HG02642 (cell line): ENCODE data around the gene PACRG.
A peak's percentile ranks its signal among the peaks of the same experiment; 100 is the strongest.
"Not testable (repeated sequence)": the region's sequence is repeated elsewhere in the genome, so short reads cannot be mapped to it uniquely, and the experiment has no call there.

Experiments used
- ATAC-seq: cut with Tn5 transposase; IDR thresholded peaks from one replicate; pipeline ENCODE4 v1.9.1; 2021; ENCODE audit warnings: mild to moderate bottlenecking; ENCODE audit not compliant: unreplicated experiment, poor library complexity

Gene PACRG

DNA sequence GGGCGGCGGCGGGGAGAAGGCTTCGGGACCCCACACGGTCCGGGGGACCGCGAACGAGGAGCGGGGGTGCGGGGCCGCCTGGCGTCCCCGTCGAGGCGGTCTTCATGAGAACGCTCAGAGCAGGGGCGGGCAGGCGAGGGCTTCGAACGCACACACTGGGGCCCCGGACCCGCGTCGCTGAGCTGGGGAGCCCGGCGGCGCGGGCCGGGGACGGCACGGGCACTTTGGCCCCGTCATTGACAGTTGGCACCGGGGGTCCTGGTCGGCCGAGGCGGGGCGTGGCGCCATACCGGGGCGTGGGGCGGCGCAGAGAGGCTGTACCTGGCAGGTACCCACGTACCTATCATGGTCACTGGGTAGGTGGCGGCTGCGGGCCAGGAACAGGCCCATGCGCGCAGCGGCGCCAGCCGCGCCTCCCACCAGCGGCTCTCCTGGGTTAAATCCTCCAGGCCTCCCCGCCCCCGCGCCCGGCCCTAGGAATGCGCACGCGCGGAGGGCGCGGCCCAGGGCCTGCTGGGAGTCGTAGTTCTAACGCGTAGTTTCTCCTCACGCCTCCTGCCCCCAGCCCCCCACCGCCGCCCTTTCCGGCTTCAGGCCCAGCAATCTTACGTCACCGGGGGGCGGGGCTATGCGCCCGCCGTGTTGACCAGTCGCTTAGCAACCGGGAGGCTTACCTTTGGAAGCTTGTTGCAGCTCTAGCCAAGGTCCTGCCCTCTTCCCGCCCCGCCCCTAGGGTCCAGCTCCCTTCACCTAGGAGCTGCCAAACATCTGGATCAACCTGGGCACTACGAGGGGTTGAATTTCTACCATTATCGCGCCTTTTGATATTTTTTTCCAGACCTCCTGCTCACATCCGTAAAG, at the start of gene PACRG, which contains the start of gene PRKN:
PACRG (plus strand) TSS at position 653 of the 861 bp plus-strand sequence.
PRKN (minus strand) TSS at position 445 of the 861 bp plus-strand sequence.
- peak; percentile 98 for ATAC-seq

DNA sequence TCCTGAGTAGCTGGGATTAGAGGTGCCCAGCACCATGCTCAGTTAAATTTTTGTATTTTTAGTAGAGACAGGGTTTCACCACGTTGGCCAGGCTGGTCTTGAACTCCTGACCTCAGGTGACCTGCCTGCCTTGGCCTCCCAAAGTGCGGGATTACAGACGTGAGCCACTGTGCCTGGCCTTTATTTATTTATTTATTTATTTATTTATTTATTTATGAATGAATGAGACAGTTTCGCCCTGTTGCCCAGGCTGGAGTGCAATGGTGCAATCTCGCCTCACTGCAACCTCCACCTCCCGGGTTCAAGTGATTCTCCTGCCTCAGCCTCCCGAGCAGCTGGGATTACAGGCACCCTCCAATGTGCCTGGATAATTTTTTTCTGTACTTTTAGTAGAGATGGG, 48.9 kb upstream of the PACRG start:
- ATAC-seq = not testable (repeated sequence)

DNA sequence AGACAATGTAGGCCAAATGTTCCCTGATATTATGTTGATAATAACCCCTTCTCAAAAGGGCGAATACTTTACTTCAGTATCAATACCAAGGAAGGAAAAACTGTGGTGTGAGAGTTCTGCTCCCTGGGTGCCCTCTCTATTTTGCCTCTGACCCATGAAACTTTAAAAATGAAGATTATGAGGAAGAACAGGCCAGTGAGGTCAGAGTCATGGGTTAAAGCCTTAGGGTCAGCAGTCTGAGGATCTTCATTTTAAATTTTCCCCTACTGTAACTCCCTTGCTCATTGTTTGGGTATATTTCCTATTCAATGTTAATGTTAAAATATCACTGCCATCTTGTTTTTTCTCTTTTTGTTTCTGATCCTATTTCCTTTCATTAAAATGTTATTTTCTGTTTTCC, 48.1 kb upstream of the PACRG start:
- ATAC-seq = no peak

DNA sequence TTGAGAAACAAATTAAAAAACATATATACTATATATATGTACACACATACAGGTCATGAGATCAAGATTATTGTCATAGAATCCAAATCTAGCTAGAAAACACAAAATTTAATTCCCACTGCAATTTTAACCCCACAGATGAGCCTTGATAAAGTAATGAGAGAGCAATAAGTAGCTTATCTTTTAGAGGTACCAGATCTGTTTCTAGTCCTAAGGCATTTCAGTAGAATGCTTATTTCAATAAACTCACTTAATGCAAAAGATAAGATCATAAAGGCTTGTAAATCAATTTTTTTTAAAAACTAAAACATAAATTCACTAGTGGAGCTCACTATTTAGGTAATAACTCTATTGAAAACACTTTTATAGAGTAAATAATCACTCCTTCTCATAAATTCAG, 47.4 kb upstream of the PACRG start:
- ATAC-seq = no peak

DNA sequence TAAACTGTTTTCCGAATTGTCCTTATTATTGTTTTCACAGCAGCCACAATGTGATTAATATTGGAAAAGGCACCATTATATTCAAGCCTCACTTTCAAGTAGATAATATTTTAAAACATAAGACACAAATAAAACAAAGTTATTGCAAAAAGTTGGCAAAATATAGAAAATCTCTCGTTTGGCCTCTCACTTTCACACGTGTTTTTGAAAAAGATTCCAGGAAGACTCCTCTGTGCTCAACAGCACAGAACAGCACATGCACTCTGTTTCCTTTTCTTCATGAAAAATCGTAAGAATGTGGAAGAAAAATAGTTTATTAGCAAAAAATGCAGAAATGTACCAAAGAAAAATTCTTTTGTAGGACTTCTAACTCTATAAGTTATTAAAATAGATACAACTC, 46.9 kb upstream of the PACRG start:
- no peak for ATAC-seq

DNA sequence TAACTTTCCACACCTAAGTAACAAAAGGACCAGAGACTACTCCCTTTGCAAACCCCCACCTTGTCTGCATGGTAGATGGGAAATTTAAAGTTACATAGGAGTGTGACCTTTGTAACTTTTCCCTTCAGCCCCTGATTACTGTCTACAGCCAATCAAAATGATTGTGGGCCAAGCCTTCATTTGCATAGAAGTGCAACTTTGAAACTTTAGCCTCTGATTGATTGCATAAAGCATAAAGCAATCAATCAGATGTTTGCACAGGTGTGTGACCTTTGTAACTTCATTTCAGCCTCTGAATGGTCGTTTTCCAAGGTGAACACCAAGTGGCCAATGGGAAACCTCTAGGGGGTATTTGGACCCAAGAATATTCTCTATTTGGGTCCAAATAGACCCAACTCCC, 46.3 kb upstream of the PACRG start:
- ATAC-seq = no peak

DNA sequence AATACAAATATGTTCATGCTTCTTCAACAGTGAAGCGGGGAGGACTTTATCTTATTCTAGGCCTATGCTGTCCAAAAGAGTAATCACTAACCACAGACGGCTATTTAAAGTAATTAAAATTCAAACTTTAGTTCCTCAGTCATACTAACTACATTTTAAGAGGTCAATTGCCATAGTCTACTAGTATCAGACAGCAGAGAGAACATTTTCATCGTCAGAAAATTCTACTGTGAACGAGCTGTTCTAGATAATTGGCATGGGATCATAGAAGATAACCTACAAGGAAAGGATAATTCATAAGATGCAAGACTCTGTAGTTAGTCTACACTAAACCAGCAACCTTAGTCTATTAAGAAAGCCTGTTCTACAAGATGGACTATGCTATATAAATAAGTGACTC, 44.6 kb upstream of the PACRG start:
- no peak for ATAC-seq

DNA sequence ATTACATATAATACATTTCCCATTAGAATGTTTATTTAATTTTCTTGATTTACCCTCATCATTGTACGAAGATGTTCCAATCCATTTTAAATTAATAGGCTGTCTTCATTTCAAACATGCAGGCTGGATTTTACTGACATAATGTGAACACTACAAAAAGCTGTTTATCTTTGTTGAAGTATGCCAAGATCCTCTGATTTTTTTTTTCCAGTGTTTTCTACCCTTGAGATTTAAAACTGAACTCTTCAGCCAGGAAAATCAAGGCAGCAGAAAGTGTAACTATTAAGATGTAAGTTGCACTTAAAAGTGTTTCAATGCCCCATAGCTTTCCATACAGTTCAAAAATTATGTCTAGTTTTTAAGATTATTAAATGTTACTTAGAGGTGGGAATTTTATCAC, 43.7 kb upstream of the PACRG start:
- no peak for ATAC-seq

DNA sequence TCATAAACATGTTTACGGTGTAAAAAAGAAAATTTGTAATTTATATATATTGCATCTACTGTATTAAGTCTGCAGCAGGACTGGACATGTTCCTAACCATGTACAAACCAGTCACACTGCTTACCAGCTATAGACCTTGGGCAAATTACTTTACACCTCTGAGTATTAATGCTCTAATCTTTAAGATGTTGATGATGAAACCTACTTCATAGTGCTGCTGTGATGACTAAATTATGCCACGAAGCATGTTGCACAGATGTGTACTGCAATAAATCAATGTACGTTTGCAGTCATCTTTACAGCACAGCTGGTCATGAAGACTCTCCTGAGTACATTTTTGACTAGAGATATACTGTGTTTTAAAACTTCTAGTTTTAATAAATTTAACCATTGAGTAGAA, 42.8 kb upstream of the PACRG start:
- ATAC-seq = no peak

DNA sequence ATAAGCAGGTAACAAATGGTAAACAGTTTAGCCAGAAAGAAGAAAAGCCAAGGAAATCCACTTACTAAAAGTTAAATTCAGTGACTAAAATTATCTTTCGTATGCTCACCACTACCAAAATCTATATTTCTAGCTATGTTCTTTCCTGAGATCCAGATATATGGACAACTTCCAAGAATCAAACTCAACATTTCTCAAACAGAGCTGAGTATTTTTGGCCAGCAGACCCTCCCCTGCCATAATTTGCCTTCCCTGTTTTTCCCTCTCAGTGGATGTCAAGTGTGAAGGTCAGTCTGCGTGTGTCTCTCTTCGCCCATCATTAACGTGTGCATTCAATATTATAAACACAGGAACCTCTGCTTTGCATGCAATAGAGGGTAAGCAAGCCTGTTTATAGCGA, 42.2 kb upstream of the PACRG start:
- no peak for ATAC-seq

DNA sequence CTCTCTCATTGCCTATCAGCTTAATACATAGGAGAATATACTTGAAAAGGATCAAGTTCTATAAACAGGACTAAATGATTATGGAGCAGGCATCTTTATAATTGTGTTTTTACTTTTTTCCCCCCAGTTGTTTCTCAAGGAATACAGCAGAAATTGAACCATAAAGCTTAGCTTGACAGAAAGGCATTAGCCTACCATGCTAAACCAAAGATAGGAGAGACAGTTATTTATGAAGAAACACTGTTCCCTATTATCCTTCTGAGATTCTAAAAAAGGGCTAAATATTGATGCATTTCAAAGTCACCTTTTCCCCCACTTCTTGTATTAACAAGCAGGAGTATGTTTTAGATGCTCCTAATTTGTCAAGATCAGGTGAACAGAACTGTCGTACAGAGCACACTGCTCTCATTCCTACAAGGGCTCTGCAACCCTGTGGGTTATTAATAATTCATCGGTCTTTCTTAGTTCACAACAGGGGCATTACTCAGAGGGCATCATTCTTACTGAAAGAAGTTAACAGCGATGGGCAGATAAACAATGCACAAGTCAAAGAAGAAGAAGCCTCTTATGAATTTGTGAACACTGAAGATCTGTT, 38.9 kb upstream of the PACRG start:
- no peak for ATAC-seq

DNA sequence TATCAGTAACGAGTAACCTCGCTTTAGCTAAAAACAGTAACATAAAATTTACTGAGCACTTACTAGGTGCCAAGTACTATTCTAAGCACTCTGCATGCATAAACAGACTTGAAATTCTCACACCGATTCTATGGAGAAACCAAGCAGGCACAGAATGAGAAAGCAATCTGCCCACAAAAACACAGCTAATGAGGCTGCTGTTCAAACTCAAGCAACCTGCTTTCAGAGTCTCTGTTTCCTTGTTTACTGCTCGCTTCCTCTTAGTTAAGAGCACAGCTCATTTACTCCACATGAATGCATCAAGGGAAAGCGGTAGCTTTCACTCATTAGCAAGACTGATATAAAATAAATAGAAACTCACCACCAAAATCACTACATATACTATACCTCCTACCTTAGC, 37.6 kb upstream of the PACRG start:
- no peak for ATAC-seq

DNA sequence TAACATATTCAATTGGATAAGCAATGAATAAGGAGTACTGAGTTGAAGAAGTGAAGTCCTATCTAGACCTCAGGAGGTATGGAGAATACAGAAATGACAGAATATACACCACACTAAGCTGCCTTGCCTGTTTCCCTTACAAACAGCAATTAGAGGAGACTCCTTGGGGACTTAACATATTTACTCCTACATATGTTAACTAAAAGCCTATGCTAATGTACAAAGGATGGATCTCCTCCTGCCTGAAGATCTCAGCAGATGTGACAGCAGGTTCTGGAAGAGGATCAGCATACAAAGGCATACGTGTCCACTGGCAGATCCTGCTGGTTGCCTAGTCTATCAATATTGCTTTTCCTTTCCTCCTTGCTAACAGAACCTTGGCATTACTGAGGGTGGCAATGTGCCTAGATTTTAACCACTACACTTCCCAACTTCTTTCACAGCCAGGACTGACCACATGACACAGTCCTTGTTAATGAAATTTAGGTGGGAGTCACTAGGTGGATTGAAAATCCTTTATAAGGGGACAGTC, 29.8 kb upstream of the PACRG start:
- no peak for ATAC-seq

DNA sequence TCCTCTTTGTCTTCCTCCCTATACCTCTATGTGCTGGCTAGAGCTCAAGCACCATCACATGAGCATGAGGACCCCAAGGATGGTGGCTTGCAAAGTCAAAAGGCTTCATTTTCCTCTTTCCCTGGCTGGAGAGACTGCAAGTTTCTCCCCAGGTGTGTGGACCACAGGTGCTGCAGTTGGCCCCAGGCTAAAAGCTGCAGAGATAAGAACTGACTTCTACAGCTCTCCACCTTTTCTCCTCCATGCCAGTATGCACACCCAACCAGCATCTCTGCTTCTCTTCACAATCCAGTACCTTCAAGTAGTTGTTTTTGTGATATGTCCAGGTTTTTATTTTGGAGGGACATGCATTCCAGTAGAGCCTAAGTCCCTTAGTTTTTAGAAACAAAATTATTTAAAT, 29.3 kb upstream of the PACRG start:
- no peak for ATAC-seq

DNA sequence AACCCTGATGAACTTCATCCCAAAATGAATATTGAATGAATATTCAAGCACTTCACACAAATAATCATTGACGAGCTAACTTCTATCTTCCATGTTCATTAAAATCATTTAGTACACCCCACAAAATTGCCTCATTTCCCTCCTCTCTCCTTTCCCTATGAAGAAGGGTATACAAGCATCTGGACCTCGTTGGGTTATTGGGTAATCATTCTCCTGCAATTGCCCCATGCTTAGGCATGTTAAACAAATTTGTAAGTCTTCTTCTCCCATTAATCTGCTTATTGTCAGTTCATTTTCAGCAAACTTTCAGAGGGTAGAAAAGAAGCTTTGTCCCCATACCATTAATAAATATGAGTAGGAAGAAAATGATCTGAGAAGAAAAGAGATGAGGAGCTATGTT, 27.8 kb upstream of the PACRG start:
- no peak for ATAC-seq

DNA sequence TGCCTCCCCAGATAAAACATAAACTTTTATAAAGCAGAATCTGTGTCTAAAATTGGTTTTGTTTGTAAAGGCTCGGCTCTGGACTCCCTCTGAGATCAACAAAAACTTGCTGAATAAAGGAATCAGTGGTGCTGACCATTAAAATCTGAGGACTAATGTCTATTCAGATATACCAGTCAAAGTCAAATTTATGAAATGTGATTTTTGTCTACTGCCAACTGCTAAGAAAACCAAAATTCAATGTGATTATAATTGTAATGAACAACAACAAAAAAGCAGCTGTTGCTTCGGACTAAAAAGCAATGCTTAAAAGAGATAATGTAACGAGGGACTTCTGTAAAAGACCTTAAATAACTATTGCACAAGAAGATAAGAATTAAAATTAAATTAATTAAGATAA, 26.8 kb upstream of the PACRG start:
- ATAC-seq = no peak

DNA sequence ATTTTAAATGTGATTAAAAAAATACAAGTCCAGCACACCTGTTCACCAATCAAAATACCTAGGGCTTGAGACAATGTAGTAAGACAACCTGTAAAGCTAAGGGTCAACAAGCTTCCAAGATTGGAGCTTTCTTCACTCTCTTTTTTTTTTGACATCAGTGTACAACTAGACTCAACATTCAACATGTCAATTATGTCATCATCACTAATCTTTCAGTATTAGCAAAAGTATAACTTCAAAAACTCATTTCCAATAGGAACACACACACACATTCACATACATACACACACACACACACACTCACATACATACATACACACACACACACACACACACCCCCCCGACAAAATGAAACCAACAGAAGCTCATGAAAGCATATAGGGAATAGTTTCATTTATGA, 26.2 kb upstream of the PACRG start:
- no peak for ATAC-seq

DNA sequence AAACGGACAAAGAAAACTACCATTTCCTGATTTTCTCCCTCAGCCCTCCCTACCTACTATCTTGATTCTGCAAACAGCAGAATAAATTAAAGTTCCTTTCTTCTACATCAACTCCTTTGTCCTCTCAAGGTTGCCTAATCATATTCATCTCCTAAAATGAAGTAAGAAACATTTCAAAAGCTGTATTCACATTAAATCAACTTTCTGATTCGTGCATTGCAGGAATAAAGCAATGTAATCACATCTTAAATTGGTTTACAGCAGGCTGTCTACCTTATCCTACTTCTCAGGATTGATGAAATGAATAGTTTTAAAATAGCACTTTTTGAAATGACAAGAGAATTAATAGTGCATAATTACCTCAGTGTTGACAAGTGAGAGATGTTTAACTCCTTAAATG, 25.3 kb upstream of the PACRG start:
- no peak for ATAC-seq

DNA sequence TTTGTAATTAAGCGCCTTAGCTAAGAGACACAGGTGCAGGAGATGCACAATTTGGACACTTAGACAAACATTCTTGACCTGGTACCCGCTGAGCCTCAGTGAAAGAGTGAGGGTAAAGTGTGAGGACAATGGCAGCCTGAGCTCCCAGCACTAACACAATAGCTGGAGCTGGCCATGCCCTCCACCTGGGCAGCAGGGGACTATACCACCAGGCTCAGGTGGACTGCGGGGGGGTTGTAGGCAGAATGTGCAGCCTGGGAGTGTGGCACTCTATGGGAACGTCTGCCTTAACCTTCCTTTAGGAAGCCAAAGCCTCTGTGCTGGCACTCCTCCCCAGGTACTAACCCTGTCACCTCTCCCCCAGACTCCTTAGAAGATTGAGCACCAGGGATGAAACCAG, 23.8 kb upstream of the PACRG start:
- ATAC-seq = no peak

DNA sequence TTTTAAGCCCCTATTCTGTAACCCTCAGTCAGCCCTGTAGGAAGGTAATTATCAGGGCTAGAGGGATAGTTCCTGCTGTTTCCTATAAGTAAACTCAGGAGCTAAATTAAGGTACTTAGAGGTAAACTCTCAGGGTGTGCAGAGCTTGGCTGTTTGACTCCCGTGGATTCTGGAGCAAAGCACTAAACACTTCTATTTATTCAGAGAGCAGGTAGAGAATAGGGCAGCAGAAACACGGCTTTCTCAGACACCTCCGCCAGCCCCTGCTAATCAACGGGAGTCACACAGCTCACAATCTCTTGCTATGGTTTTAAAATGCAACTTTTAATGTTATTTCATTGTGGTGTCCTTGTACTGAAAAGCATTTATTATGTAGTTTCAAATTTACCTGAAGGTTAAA, 22.0 kb upstream of the PACRG start:
- no peak for ATAC-seq

DNA sequence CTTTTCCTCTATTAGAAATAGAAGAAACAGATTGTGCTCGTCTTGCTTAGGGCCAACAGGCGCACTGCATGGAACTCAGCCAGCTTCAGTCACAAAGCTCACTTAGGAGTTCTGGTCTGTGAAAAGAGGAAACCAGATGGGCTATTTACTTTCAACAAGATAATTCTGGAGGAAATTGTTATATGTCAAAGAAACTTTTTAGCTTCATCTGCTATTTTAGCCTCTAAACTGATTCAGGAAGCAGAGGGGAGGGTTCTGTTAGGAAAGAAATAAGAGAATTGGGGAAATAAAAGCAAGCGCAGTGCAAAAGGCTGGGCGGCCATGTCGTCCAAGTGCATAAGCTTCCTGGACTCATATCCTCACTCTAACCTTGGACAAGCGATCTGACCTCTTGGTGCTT, 21.5 kb upstream of the PACRG start:
- ATAC-seq = no peak

DNA sequence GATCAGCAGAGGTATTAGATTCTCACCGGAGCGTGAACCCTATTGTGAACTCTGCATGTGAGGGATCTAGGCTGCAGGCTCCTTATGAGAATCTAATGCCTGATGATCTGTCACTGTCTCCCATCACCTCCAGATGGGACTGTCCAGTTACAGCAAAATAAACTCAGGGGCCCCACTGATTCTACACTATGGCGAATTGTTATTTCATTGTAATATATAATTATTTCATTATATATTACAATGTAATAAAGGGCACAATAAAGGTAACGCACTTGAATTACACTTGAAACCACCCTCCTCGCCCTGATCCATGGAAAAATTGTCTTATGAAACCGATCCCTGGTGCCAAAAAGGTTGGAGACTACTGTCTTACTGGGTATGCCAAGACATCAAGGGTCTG, 18.8 kb upstream of the PACRG start:
- no peak for ATAC-seq
